CD4-positive, alpha-beta T cell (primary cell): ENCODE results near the gene MRPL39. TPM values are rescaled to one million over a fixed set of nuclear protein-coding genes. Genes with fewer than 3 reads are reported as not detected.

Experiments used
- ATAC-seq: fragments of 200-7000 bp; cut with Tn5 transposase; one replicate; pipeline ENCODE4 v1.10.0; 2022; ENCODE audit warnings: mild to moderate bottlenecking; ENCODE audit not compliant: poor library complexity
- CTCF ChIA-PET: fragments of 350-600 bp; sonication (Branson Sonifier 250); formaldehyde crosslinking; loops from one replicate; lab custom pipeline; 2021; ENCODE audit warnings: antibody characterized with exemption, inconsistent platforms; lab: Charles Lee
- POLR2A ChIA-PET: fragments of 350-600 bp; sonication (Branson Sonifier 250); formaldehyde crosslinking; loops from one replicate; lab custom pipeline; 2021; ENCODE audit warnings: antibody characterized with exemption, inconsistent platforms; lab: Charles Lee
- DNase-seq, 14 experiments: peaks; one replicate each; pipeline ENCODE4 v3.0.0-alpha.2; 2013 to 2020; ENCODE audit warnings: mixed read lengths in 2 of 14
- H3K27ac ChIP-seq, 2 donors: one replicate each; pipeline versions ENCODE4 v1.5.1 to v1.7.0; 2013; ENCODE audit warnings: low read length in 2 of 2, low read depth in 1 of 2, mild to moderate bottlenecking in 1 of 2
- H3K27me3 ChIP-seq, 2 experiments: 1 replicate in 1 of 2; 2 replicates in 1 of 2; pipeline versions ENCODE4 v1.6.1 to v1.7.0; 2013; ENCODE audit warnings: low read length in 2 of 2, control low read depth in 1 of 2, mild to moderate bottlenecking in 1 of 2, moderate library complexity in 1 of 2; ENCODE audit not compliant: insufficient read depth in 2 of 2, control insufficient read depth in 1 of 2
- H3K36me3 ChIP-seq: one replicate; pipeline ENCODE4 v1.6.1; 2013; ENCODE audit warnings: low read length, control low read depth; ENCODE audit not compliant: insufficient read depth
- H3K4me1 ChIP-seq: one replicate; pipeline ENCODE4 v1.6.1; 2013; ENCODE audit warnings: low read length, control low read depth; ENCODE audit not compliant: insufficient read depth
- H3K4me3 ChIP-seq: one replicate; pipeline ENCODE4 v1.5.1; 2013; ENCODE audit warnings: mild to moderate bottlenecking, low read length, moderate library complexity
- H3K9me3 ChIP-seq, 2 experiments: 1 replicate in 1 of 2; 2 replicates in 1 of 2; pipeline versions ENCODE4 v1.6.1 to v1.7.0; 2013; ENCODE audit warnings: low read length in 2 of 2, mild to moderate bottlenecking in 2 of 2, control low read depth in 1 of 2, moderate library complexity in 1 of 2; ENCODE audit not compliant: control insufficient read depth in 1 of 2, insufficient read depth in 1 of 2
- H3K27ac Mint-ChIP-seq: one replicate; pipeline ENCODE4 v1.8.0; 2020; ENCODE audit warnings: mixed read lengths
- H3K27me3 Mint-ChIP-seq: one replicate; pipeline ENCODE4 v1.8.0; 2021; ENCODE audit warnings: mixed read lengths
- H3K36me3 Mint-ChIP-seq: one replicate; pipeline ENCODE4 v1.8.0; 2021; ENCODE audit warnings: low read depth, mixed read lengths
- H3K4me1 Mint-ChIP-seq: one replicate; pipeline ENCODE4 v1.8.0; 2021; ENCODE audit warnings: low read depth, mixed read lengths
- H3K4me3 Mint-ChIP-seq: one replicate; pipeline ENCODE4 v1.8.0; 2020; ENCODE audit warnings: mild to moderate bottlenecking, mixed read lengths
- H3K9me3 Mint-ChIP-seq: one replicate; pipeline ENCODE4 v1.8.0; 2020; ENCODE audit warnings: mixed read lengths
- intact Hi-C, 2 experiments: fragments of 100-400 bp; cut with DNase I in 1 of 2; cut with micrococcal nuclease in 1 of 2; formaldehyde crosslinking; loops; one replicate each; pipeline versions ENCODE4 v1.15.1 to v1.9.0; 2023 to 2025; cut with DNase I, micrococcal nuclease
- total RNA-seq, 174 experiments: library from RNA in 2 of 174; stranded (reverse) in 2 of 174; gene quantifications; one replicate each; pipeline ENCODE4 v1.2.3 and lab custom pipeline; 2021 to 2026
- TF ChIP-seq, protein P1 (sequence below): fragments of 200-600 bp; IDR thresholded peaks from one replicate; pipeline ENCODE4 v1.8.0; 2022; ENCODE audit warnings: antibody characterized with exemption, mild to moderate bottlenecking

MRPL39 gene
- total RNA-seq, 2 experiments from 2014 or later: 10.7 to 15.2 TPM

DNA sequence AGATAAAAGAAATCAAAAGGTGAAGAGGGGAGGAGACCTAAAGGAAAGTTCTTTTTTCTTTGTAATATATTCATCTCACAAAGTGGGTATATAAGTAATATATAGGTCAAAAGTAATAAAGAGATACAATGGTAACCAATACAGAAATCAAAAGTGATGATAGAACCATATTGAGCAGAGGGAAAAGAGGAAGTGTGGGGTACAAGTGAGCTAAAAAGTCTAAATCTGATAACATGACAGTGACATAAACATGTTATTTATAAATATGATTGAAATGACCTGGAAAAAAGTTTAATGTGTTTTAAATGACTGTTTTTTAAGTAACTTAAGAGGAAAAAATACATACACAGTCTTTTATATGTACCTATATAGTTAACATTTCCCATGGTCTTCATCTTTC is 70.5 kb downstream of the MRPL39 start:
- ATAC-seq: no peak
- POLR2A ChIA-PET: no interaction called here
- no peaks in the 10 kb centered on the region for H3K4me1 Mint-ChIP-seq

DNA sequence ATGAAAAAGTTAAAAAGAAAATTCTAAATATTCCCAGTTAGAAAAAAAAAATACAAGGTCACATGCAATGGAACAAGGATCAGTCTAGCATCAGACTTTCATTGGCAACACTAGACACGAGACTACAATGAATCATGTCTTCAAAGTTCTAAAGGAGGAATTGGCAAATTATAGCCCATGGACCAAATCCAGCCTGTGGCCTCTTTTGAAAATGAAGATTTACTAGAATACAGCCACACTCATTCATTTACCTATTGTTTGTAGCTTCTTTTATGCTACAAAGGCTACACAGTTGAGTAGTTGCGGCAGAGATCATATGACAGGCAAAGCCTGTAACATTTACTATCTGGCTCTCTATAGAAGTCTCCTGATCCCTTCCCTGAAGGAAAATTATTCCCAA is 71.4 kb downstream of the MRPL39 start:
- DNase-seq: no peak
- Mint-ChIP-seq H3K4me1 (no peaks in the 10 kb centered on the region), H3K27me3 (no peaks in the 10 kb centered on the region), H3K9me3 (peaks cover 10% of the 10 kb centered on the region), H3K4me3 (no peak overlapping the region), H3K27ac (no peak overlapping the region), H3K36me3 (peaks cover 5% of the 10 kb centered on the region)
- Histone ChIP-seq H3K27me3 (no peaks in the 10 kb centered on the region), H3K4me1 (no peaks in the 10 kb centered on the region), H3K9me3 (peaks cover 10 to 12% of the 10 kb centered on the region in 2 experiments), H3K4me3 (no peak overlapping the region), H3K36me3 (no peaks in the 10 kb centered on the region), H3K27ac (no peak overlapping the region)
- TF ChIP-seq, protein P1, sequence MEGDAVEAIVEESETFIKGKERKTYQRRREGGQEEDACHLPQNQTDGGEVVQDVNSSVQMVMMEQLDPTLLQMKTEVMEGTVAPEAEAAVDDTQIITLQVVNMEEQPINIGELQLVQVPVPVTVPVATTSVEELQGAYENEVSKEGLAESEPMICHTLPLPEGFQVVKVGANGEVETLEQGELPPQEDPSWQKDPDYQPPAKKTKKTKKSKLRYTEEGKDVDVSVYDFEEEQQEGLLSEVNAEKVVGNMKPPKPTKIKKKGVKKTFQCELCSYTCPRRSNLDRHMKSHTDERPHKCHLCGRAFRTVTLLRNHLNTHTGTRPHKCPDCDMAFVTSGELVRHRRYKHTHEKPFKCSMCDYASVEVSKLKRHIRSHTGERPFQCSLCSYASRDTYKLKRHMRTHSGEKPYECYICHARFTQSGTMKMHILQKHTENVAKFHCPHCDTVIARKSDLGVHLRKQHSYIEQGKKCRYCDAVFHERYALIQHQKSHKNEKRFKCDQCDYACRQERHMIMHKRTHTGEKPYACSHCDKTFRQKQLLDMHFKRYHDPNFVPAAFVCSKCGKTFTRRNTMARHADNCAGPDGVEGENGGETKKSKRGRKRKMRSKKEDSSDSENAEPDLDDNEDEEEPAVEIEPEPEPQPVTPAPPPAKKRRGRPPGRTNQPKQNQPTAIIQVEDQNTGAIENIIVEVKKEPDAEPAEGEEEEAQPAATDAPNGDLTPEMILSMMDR: no peak
- CTCF ChIA-PET: interaction anchor here (0.6 kb wide), 1 partner anchor 635 kb away, joined by 3 read pairs; no protein-coding TSS in a partner anchor
- intact Hi-C loops: no loop called here
- no peak for ATAC-seq
- POLR2A ChIA-PET: no interaction called here

More for the DNA sequence above, 70.5 kb downstream of the MRPL39 start:
- no peak for DNase-seq
- peaks cover 10% of the 10 kb centered on the region for H3K9me3 Mint-ChIP-seq
- peaks cover 5% of the 10 kb centered on the region for H3K36me3 Mint-ChIP-seq
- H3K27ac Mint-ChIP-seq: no peak overlapping the region
- Histone ChIP-seq H3K36me3 (no peaks in the 10 kb centered on the region), H3K4me1 (no peaks in the 10 kb centered on the region), H3K9me3 (peaks cover 10 to 12% of the 10 kb centered on the region in 2 experiments), H3K27me3 (no peaks in the 10 kb centered on the region), H3K27ac (no peak overlapping the region), H3K4me3 (no peak overlapping the region)
- intact Hi-C loops: no loop called here
- CTCF ChIA-PET: interaction anchor here (0.7 kb wide), 1 partner anchor 46 kb away, joined by 3 read pairs; no protein-coding TSS in a partner anchor
- H3K27me3 Mint-ChIP-seq: no peaks in the 10 kb centered on the region
- no peak overlapping the region for H3K4me3 Mint-ChIP-seq
- TF ChIP-seq, protein P1: no peak

Other genes starting within 250 kb of the MRPL39 start
- not detected for gene JAM2, start 31.8 kb upstream of the MRPL39 start, total RNA-seq
- gene ATP5PF, start 127.4 kb upstream of the MRPL39 start, total RNA-seq: 10 to 100 TPM; 26.7 to 30.3 TPM
- 10 to 100 TPM; 23.5 to 23.6 TPM for gene GABPA, start 127.5 kb upstream of the MRPL39 start, total RNA-seq